HUES64 (cell line): ENCODE data around the gene CYSLTR1.
"Not testable (repeated sequence)": the region's sequence is repeated elsewhere in the genome, so short reads cannot be mapped to it uniquely, and the experiment has no call there.

ENCODE experiments used
- H3K27ac ChIP-seq: 2 replicates; pipeline ENCODE4 v1.7.0; 2013; ENCODE audit warnings: low read depth, low read length, inconsistent platforms
- H3K27me3 ChIP-seq: 2 replicates; pipeline ENCODE4 v1.6.1; 2013; ENCODE audit warnings: mild to moderate bottlenecking, low read length; ENCODE audit not compliant: insufficient read depth
- H3K36me3 ChIP-seq: 2 replicates; pipeline ENCODE4 v1.6.1; 2013; ENCODE audit warnings: mild to moderate bottlenecking, low read length; ENCODE audit not compliant: insufficient read depth
- H3K4me1 ChIP-seq: 2 replicates; pipeline ENCODE4 v1.6.1; 2013; ENCODE audit warnings: mild to moderate bottlenecking, low read length, moderate library complexity; ENCODE audit not compliant: insufficient read depth
- H3K4me3 ChIP-seq: 2 replicates; pipeline ENCODE4 v1.5.1; 2013; ENCODE audit warnings: mild to moderate bottlenecking, low read length, moderate library complexity
- H3K9ac ChIP-seq: 2 replicates; pipeline ENCODE4 v1.6.1; 2013; ENCODE audit warnings: mild to moderate bottlenecking, low read depth, low read length
- H3K9me3 ChIP-seq: 2 replicates; pipeline ENCODE4 v1.6.1; 2013; ENCODE audit warnings: low read depth, low read length; ENCODE audit not compliant: insufficient read depth
- WGBS: fragments of 150-250, 120-280 bp; methylation state at CpG from one replicate; pipeline ENCODE4 v1.1.7; 2013; ENCODE audit warnings: missing lambda C conversion rate; 5-methylcytosine and 5-hydroxymethylcytosine counted together

Gene CYSLTR1

GRCh38 chrX:78322863-78323262 is 4.5 kb downstream of the CYSLTR1 start:
- peaks cover 13% of the 10 kb centered on the region; the same call in 1 of the 2 replicates for H3K4me1 ChIP-seq
- no peaks in the 10 kb centered on the region for H3K27me3 ChIP-seq
- H3K27ac ChIP-seq, result no peak overlapping the region
- H3K4me3 ChIP-seq, result no peak overlapping the region
- H3K9me3 ChIP-seq, result no peaks in the 10 kb centered on the region
- H3K9ac ChIP-seq, result no peak overlapping the region
- H3K36me3 ChIP-seq, result no peaks in the 10 kb centered on the region

DNA sequence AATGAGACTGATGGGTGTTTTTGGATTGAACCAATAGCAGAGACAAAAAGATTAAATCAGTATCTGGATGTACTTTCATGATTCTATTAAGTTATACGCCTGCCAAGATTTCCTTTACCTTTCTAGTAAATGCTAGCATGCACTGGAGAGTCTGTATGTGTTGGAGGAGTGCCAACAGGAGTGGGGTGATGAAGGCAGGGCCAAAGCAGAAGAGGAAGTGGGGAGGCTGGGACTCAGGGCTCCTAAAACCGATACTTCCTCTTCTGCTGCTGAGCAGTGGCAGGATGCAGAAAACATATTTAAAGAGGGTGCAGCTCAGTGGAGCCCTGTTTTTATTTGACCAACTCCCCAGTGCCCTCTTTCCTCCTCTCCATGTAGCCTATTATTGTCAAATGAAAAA is 5.6 kb downstream of the CYSLTR1 start:
- peaks cover 3% of the 10 kb centered on the region; the same call in 1 of the 2 replicates for H3K4me1 ChIP-seq
- no peak overlapping the region for H3K27ac ChIP-seq
- H3K9me3 ChIP-seq, result no peaks in the 10 kb centered on the region
- no peaks in the 10 kb centered on the region for H3K27me3 ChIP-seq
- 96% methylated on average over 2 of the region's 2 CpGs for WGBS
- H3K36me3 ChIP-seq, result no peaks in the 10 kb centered on the region
- H3K9ac ChIP-seq, result no peak overlapping the region
- no peak overlapping the region for H3K4me3 ChIP-seq

DNA sequence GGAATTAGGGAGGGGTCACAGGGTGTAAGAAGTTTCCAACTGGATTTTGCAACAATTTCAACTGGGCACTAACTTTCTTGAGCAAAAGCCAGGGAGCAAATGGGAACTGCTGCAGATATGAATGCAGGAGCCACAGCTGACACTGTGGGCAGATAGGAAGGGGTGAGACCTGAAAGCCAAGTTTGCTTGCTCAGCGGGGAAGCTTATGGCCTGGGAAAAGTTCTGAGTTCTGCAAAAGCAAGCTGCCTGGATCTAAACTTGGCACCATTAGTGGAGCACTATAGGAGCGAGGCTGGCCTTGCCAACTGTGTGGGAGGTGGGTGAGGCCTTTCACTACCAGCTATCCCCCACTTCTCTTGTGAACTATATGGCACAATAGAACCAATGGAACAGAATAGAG is 11.1 kb downstream of the CYSLTR1 start:
- no peak overlapping the region for H3K27ac ChIP-seq
- H3K27me3 ChIP-seq, result no peaks in the 10 kb centered on the region
- no peaks in the 10 kb centered on the region for H3K36me3 ChIP-seq
- no peak overlapping the region for H3K4me3 ChIP-seq
- no peak overlapping the region for H3K9ac ChIP-seq
- H3K4me1 ChIP-seq, result no peaks in the 10 kb centered on the region
- H3K9me3 ChIP-seq, result no peaks in the 10 kb centered on the region
- WGBS, result 96% methylated on average over 1 of the region's 2 CpGs

GRCh38 chrX:78315745-78316144 is 11.7 kb downstream of the CYSLTR1 start:
- Histone ChIP-seq H3K4me3 (no peak overlapping the region), H3K27me3 (no peaks in the 10 kb centered on the region), H3K9ac (no peak overlapping the region), H3K4me1 (no peaks in the 10 kb centered on the region), H3K27ac (no peak overlapping the region), H3K36me3 (no peaks in the 10 kb centered on the region), H3K9me3 (no peaks in the 10 kb centered on the region)
- no CpG with 5 or more reads among the region's 2 CpGs for WGBS

DNA sequence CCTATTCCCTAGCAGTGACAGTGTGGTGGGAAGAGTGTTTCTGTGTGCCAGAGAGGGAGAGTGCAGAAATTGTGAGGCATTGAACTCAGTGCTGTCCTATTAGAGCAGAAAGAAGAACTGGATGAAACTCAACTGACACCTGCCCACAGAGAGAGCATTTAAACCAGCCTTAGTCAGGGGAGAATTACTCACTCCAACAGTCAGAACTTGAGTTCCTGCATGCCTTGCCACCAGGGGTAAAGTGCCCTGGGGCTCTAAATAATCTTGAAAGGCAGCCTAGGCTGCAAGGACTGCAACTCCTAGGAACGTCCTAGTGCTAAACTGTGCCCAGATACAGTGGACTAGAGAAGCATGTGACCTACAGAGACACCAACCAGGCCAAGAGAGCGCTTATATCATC is 12.8 kb downstream of the CYSLTR1 start:
- no peaks in the 10 kb centered on the region for H3K9me3 ChIP-seq
- WGBS, result 79% methylated on average over 2 of the region's 2 CpGs
- H3K36me3 ChIP-seq, result no peaks in the 10 kb centered on the region
- no peak overlapping the region for H3K9ac ChIP-seq
- no peak overlapping the region for H3K27ac ChIP-seq
- no peak overlapping the region for H3K4me3 ChIP-seq
- no peaks in the 10 kb centered on the region for H3K4me1 ChIP-seq
- H3K27me3 ChIP-seq, result no peaks in the 10 kb centered on the region

- Histone ChIP-seq H3K27ac (no peak overlapping the region), H3K4me1 (no peaks in the 10 kb centered on the region), H3K27me3 (no peaks in the 10 kb centered on the region), H3K9ac (no peak overlapping the region), H3K36me3 (no peaks in the 10 kb centered on the region), H3K9me3 (no peaks in the 10 kb centered on the region), H3K4me3 (no peak overlapping the region)
- 62% methylated on average over 3 of the region's 3 CpGs for WGBS
These were observed 13.9 kb downstream of the CYSLTR1 start for GRCh38 chrX:78313526-78313925.

- H3K36me3 ChIP-seq, result no peaks in the 10 kb centered on the region
- H3K27me3 ChIP-seq, result no peaks in the 10 kb centered on the region
- no peak overlapping the region for H3K4me3 ChIP-seq
- H3K9me3 ChIP-seq, result no peaks in the 10 kb centered on the region
- H3K4me1 ChIP-seq, result no peaks in the 10 kb centered on the region
- H3K9ac ChIP-seq, result no peak overlapping the region
- H3K27ac ChIP-seq, result no peak overlapping the region
These were observed 19.7 kb downstream of the CYSLTR1 start for GRCh38 chrX:78307665-78308064.

DNA sequence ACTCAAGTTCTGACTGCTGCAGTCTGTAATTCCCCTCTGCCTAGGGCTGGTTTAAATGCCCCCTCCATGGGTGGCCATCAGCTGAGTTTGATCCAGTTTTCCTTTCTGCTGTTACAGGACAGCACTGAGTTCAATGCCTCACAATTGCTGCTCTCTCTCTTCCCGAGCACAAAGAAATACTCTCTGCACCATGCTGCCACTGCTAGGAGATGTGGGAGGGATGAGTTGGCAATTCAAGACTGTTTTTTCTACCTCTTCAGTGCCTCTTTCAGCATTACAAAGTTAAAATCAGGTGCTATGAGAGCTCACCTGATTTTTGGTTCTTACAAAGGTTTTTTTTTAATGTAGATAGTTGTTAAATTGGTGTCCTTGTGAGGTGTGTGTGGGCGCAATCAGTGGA is 24.3 kb downstream of the CYSLTR1 start:
- no peak overlapping the region for H3K27ac ChIP-seq
- peaks cover 10% of the 10 kb centered on the region; the same call in 1 of the 2 replicates for H3K9me3 ChIP-seq
- no peaks in the 10 kb centered on the region for H3K27me3 ChIP-seq
- no CpG with 5 or more reads among the region's 2 CpGs for WGBS
- H3K9ac ChIP-seq, result no peak overlapping the region
- H3K4me3 ChIP-seq, result no peak overlapping the region
- no peaks in the 10 kb centered on the region for H3K4me1 ChIP-seq
- H3K36me3 ChIP-seq, result no peaks in the 10 kb centered on the region

DNA sequence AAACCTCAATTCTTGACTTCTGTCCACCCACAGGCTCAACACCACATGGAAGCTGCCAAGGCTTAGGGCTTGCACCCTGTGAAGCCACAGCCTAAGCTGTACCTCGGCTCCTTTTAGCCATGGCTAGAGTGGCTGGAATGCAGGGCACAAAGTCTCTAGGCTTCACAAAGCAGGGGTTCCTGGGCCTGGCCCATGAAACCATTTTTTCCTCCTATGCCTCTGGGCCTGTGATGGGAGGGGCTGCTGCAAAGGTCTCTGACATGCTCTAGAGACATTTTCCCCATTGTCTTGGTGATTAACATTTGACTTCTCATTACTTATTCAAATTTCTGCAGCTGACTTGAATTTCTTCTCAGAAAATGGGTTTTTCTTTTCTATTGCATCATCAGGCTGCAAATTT is 26.5 kb downstream of the CYSLTR1 start:
- H3K9ac ChIP-seq, H3K36me3 ChIP-seq, H3K9me3 ChIP-seq, H3K4me3 ChIP-seq, H3K4me1 ChIP-seq, H3K27ac ChIP-seq, H3K27me3 ChIP-seq: not testable (repeated sequence)
- 85% methylated on average over 1 of the region's 1 CpG for WGBS

DNA sequence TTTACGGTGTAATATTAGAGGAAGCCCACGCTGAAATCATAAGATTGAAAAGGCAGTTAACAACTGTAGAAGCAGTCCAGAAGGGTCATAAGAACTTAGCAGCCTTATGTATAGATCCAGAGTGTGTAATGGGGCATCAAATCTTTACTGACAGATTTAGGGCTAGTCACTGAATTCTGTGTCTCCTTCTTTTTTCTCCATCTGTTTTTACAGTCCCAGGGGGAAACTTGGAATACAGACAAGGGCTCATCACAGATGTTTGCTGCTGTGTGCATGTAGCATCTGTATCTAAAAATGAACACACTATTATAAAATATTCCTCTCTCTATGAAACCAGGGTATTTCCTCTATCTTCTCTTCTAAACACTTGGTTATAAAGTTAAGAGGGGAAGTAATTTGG is 43.9 kb downstream of the CYSLTR1 start:
- peaks cover 4% of the 10 kb centered on the region; the same call in 1 of the 2 replicates for H3K9me3 ChIP-seq
- WGBS, result 90% methylated on average over 2 of the region's 2 CpGs
- no peaks in the 10 kb centered on the region for H3K27me3 ChIP-seq
- no peak overlapping the region for H3K27ac ChIP-seq
- no peak overlapping the region for H3K4me3 ChIP-seq
- H3K4me1 ChIP-seq, result no peaks in the 10 kb centered on the region
- no peak overlapping the region for H3K9ac ChIP-seq
- H3K36me3 ChIP-seq, result no peaks in the 10 kb centered on the region

- no peaks in the 10 kb centered on the region for H3K27me3 ChIP-seq
These were observed 90.3 kb downstream of the CYSLTR1 start for GRCh38 chrX:78237127-78237526.

GRCh38 chrX:78226047-78226446 is 101.4 kb downstream of the CYSLTR1 start:
- not testable (repeated sequence) for H3K9ac ChIP-seq, H3K9me3 ChIP-seq, H3K27me3 ChIP-seq, H3K4me3 ChIP-seq, H3K36me3 ChIP-seq, H3K4me1 ChIP-seq, H3K27ac ChIP-seq

More at GRCh38 chrX:78237127-78237526, 90.3 kb downstream of the CYSLTR1 start:
- H3K9me3 ChIP-seq, result no peaks in the 10 kb centered on the region
- H3K4me3 ChIP-seq, result no peak overlapping the region
- no peak overlapping the region for H3K9ac ChIP-seq
- H3K36me3 ChIP-seq, result no peaks in the 10 kb centered on the region
- no peaks in the 10 kb centered on the region for H3K4me1 ChIP-seq
- H3K27ac ChIP-seq, result no peak overlapping the region
